GM23248 (cell line): Measurements from ENCODE around the gene ZNF320.
"Not testable (repeated sequence)": the region's sequence is repeated elsewhere in the genome, so short reads cannot be mapped to it uniquely, and the experiment has no call there.

Experiments used
- EZH2 ChIP-seq: fragments of 200-600 bp; sonication (generic); IDR thresholded peaks from 2 replicates; pipeline ENCODE4 v1.6.1; 2018; ENCODE audit warnings: antibody characterized with exemption, mild to moderate bottlenecking; ENCODE audit not compliant: insufficient read depth, poor library complexity, severe bottlenecking
- EZH2phosphoT487 ChIP-seq: fragments of 200-600 bp; sonication (generic); IDR thresholded peaks from 2 replicates; pipeline ENCODE4 v1.6.1; 2018; ENCODE audit warnings: antibody characterized with exemption, moderate library complexity, mild to moderate bottlenecking, low read depth; ENCODE audit not compliant: insufficient read depth

DNA sequence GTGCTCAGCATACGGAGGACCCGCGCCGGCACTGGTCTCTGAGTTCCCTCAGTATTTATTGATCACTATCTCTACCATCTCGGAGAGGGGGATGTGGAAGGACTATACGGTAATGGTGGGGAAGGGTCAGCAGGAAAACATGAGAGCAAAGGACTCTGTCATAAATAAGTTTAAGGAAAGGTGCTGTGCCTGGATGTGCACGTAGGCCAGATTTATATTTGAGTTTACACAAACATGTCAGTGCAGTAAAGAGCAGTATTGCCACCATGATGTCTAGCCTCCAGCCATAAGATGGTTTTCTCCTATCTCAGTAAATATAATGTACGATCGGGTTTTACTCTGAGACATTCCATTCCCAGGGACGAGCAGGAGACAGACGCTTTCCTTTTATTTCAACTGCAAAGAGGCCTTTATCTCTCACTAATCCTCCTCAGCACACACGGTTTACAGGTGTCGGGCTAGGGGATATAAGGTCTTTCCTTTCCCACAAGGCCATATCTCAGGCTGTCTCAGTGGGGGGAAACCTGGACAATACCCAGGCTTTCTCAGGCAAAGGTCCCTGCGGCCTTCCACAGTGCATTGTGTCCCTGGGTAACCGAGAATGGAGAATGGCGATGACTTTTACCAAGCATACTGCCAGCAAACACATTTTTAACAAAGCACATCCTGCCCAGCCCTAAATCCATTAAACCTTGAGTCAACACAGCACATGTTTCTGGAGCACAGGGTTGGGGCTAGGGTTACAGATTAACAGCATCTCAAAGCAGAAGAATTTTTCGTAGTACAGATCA, 47.5 kb upstream of the ZNF320 start:
- TF ChIP-seq EZH2phosphoT487, EZH2: not testable (repeated sequence)
